22Rv1 (cell line): ENCODE results near the gene KLF13.

Experiments used
- ZFX ChIP-seq: fragments of 450-650 bp; IDR thresholded peaks from 2 replicates; pipeline ENCODE4 v1.6.1; 2017; ENCODE audit warnings: antibody characterized with exemption, borderline replicate concordance
- TF ChIP-seq, protein P1 (sequence below): fragments of 450-650 bp; IDR thresholded peaks from 2 replicates; pipeline ENCODE4 v1.5.1; 2017; ENCODE audit warnings: mild to moderate bottlenecking

GRCh38 chr15:31396881-31397560 lies 70.4 kb downstream of the KLF13 start:
- TF ChIP-seq, protein P1, sequence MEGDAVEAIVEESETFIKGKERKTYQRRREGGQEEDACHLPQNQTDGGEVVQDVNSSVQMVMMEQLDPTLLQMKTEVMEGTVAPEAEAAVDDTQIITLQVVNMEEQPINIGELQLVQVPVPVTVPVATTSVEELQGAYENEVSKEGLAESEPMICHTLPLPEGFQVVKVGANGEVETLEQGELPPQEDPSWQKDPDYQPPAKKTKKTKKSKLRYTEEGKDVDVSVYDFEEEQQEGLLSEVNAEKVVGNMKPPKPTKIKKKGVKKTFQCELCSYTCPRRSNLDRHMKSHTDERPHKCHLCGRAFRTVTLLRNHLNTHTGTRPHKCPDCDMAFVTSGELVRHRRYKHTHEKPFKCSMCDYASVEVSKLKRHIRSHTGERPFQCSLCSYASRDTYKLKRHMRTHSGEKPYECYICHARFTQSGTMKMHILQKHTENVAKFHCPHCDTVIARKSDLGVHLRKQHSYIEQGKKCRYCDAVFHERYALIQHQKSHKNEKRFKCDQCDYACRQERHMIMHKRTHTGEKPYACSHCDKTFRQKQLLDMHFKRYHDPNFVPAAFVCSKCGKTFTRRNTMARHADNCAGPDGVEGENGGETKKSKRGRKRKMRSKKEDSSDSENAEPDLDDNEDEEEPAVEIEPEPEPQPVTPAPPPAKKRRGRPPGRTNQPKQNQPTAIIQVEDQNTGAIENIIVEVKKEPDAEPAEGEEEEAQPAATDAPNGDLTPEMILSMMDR, result no peak
- TF ChIP-seq ZFX, result no peak
